HCT116 (cell line): ENCODE results near the gene EXD3. TPM values are rescaled to one million over a fixed set of nuclear protein-coding genes. Genes with fewer than 3 reads are reported as not detected.
A peak's percentile ranks its signal among the peaks of the same experiment; 100 is the strongest.

Experiments
- ATAC-seq: fragments of 200-7000 bp; cut with Tn5 transposase; 2 replicates; pipeline ENCODE4 v1.9.1; 2020; ENCODE audit warnings: mild to moderate bottlenecking, moderate library complexity
- BruUV-seq: library from RNA; stranded (reverse); fragments of 400-500 nt; replicated peaks from 2 replicates; lab custom pipeline; 2021; lab: Mats Ljungman, UMichigan
- CTCF ChIA-PET: fragments of 300-600 bp; sonication (Branson Sonifier 250); formaldehyde crosslinking; loops from one replicate; lab custom pipeline; 2021; ENCODE audit warnings: antibody characterized with exemption; lab: Charles Lee
- POLR2A ChIA-PET: fragments of 300-600, 350-600 bp; sonication (Branson Sonifier 250); formaldehyde crosslinking; loops from one replicate; lab custom pipeline; 2021; ENCODE audit warnings: antibody characterized with exemption; lab: Charles Lee
- RAD21 ChIA-PET, 2 experiments: fragments of 300-600 bp; sonication (Branson Sonifier 250); formaldehyde crosslinking; loops; one replicate each; lab custom pipeline; 2023; ENCODE audit warnings: low total read pairs in 2 of 2; ENCODE audit not compliant: uncharacterized antibody in 2 of 2, unreplicated experiment in 2 of 2, low non-redundant PET in 1 of 2; lab: Charles Lee
- DNase-seq: peaks from one replicate; pipeline ENCODE4 v3.0.0-alpha.2; 2010; ENCODE audit warnings: low read depth, low spot score
- H2AFZ ChIP-seq: fragments of 200-600 bp; shearing (Covaris generic), sonication (generic); 2 replicates; pipeline ENCODE4 v1.6.1; 2017; ENCODE audit warnings: low read depth, mixed run types, mixed read lengths, antibody characterized with exemption, low read length; ENCODE audit not compliant: poor library complexity, severe bottlenecking
- H3K27ac ChIP-seq: 2 replicates; pipeline ENCODE4 v1.5.1; 2012; ENCODE audit warnings: low read depth, low read length
- H3K27me3 ChIP-seq: fragments of 200-600 bp; sonication (generic); 2 replicates; pipeline ENCODE4 v1.6.1; 2016; ENCODE audit warnings: mixed run types, low read length, mixed read lengths; ENCODE audit not compliant: insufficient read depth
- H3K36me3 ChIP-seq, 2 experiments: fragments of 200-500 bp in 1 of 2; fragments of 200-600 bp in 1 of 2; sonication (Bioruptor generic) in 1 of 2; sonication (generic) in 1 of 2; 2 replicates each; pipeline versions ENCODE4 v1.5.1 to v1.6.1; 2014 to 2016; ENCODE audit warnings: low read length in 2 of 2, inconsistent platforms in 1 of 2, mixed read lengths in 1 of 2, mixed run types in 1 of 2; ENCODE audit not compliant: insufficient read depth in 2 of 2, control insufficient read depth in 1 of 2
- H3K4me1 ChIP-seq, 2 experiments: fragments of 200-600 bp in 1 of 2; sonication (generic) in 1 of 2; 2 replicates each; pipeline versions ENCODE4 v1.5.1 to v1.6.1; 2012 to 2017; ENCODE audit warnings: low read length in 2 of 2, inconsistent platforms in 1 of 2, mild to moderate bottlenecking in 1 of 2, mixed read lengths in 1 of 2, mixed run types in 1 of 2, moderate library complexity in 1 of 2; ENCODE audit not compliant: insufficient read depth in 2 of 2, control insufficient read depth in 1 of 2
- H3K4me2 ChIP-seq: fragments of 200-600 bp; sonication (generic); 2 replicates; pipeline ENCODE4 v1.6.1; 2017; ENCODE audit warnings: mixed run types, low read length, mixed read lengths
- H3K4me3 ChIP-seq, 2 experiments: fragments of 200-600 bp in 1 of 2; sonication (generic) in 1 of 2; replicated peaks in 1 of 2; 2 replicates each; pipeline ENCODE4 v1.5.1; 2011 to 2016; ENCODE audit warnings: low read length in 2 of 2, control low read depth in 1 of 2, low read depth in 1 of 2, mild to moderate bottlenecking in 1 of 2, mixed read lengths in 1 of 2, mixed run types in 1 of 2
- H3K79me2 ChIP-seq: fragments of 200-600 bp; sonication (generic); 2 replicates; pipeline ENCODE4 v1.6.1; 2017; ENCODE audit warnings: mild to moderate bottlenecking, mixed run types, low read length, moderate library complexity, mixed read lengths; ENCODE audit not compliant: insufficient read depth
- H3K9ac ChIP-seq: fragments of 200-600 bp; sonication (generic); 2 replicates; pipeline ENCODE4 v1.6.1; 2016; ENCODE audit warnings: low read length, mixed read lengths
- H3K9me2 ChIP-seq: fragments of 200-600 bp; sonication (generic), shearing (Covaris generic); 2 replicates; pipeline ENCODE4 v1.6.1; 2017; ENCODE audit warnings: mixed run types, mild to moderate bottlenecking, moderate library complexity; ENCODE audit not compliant: insufficient read depth
- H3K9me3 ChIP-seq, 2 experiments: fragments of 200-500 bp in 1 of 2; fragments of 200-600 bp in 1 of 2; sonication (Bioruptor generic) in 1 of 2; sonication (generic) in 1 of 2; 2 replicates each; pipeline ENCODE4 v1.6.1; 2014 to 2017; ENCODE audit warnings: low read length in 2 of 2, mixed read lengths in 2 of 2, inconsistent platforms in 1 of 2, low read depth in 1 of 2, mild to moderate bottlenecking in 1 of 2, mixed run types in 1 of 2, moderate library complexity in 1 of 2; ENCODE audit not compliant: control insufficient read depth in 1 of 2, insufficient read depth in 1 of 2
- H4K20me1 ChIP-seq: fragments of 200-600 bp; sonication (generic), shearing (Covaris generic); 2 replicates; pipeline ENCODE4 v1.6.1; 2017; ENCODE audit warnings: mixed run types, mild to moderate bottlenecking, moderate library complexity; ENCODE audit not compliant: insufficient read depth
- ATF3 ChIP-seq: IDR thresholded peaks from 2 replicates; pipeline ENCODE4 v1.6.1; 2012
- CEBPB ChIP-seq: IDR thresholded peaks from 2 replicates; pipeline ENCODE4 v1.6.1; 2012; ENCODE audit warnings: low read depth
- EGR1 ChIP-seq: IDR thresholded peaks from 2 replicates; pipeline ENCODE4 v1.6.1; 2012; ENCODE audit warnings: low read depth
- ELF1 ChIP-seq: IDR thresholded peaks from 2 replicates; pipeline ENCODE4 v1.6.1; 2012; ENCODE audit warnings: low read depth, borderline replicate concordance
- EZH2 ChIP-seq: fragments of 200-600 bp; sonication (generic); IDR thresholded peaks from 2 replicates; pipeline ENCODE4 v1.6.1; 2017; ENCODE audit warnings: antibody characterized with exemption, mixed run types
- EZH2phosphoT487 ChIP-seq: fragments of 200-600 bp; IDR thresholded peaks from 2 replicates; pipeline ENCODE4 v1.6.1; 2018; ENCODE audit warnings: antibody characterized with exemption, borderline replicate concordance
- JUND ChIP-seq: IDR thresholded peaks from 2 replicates; pipeline ENCODE4 v1.6.1; 2012
- MAX ChIP-seq: IDR thresholded peaks from 2 replicates; pipeline ENCODE4 v1.6.1; 2012
- POLR2A ChIP-seq: IDR thresholded peaks from 2 replicates; pipeline ENCODE4 v1.7.0; 2011; ENCODE audit warnings: borderline replicate concordance; ENCODE audit not compliant: insufficient read depth, insufficient read length; ENCODE audit errors: extremely low read depth
- POLR2AphosphoS5 ChIP-seq: IDR thresholded peaks from 2 replicates; pipeline ENCODE4 v1.6.1; 2011; ENCODE audit warnings: mild to moderate bottlenecking, low read depth, low read length, moderate library complexity
- RAD21 ChIP-seq: IDR thresholded peaks from 2 replicates; pipeline ENCODE4 v1.6.1; 2012; ENCODE audit warnings: low read depth, mild to moderate bottlenecking
- REST ChIP-seq: IDR thresholded peaks from 2 replicates; pipeline ENCODE4 v1.6.1; 2012; ENCODE audit warnings: low read depth
- SIN3A ChIP-seq: IDR thresholded peaks from 2 replicates; pipeline ENCODE4 v1.6.1; 2012; ENCODE audit warnings: low read depth
- SP1 ChIP-seq: IDR thresholded peaks from 2 replicates; pipeline ENCODE4 v1.6.1; 2012; ENCODE audit warnings: low read depth
- SRF ChIP-seq: IDR thresholded peaks from 2 replicates; pipeline ENCODE4 v1.6.1; 2012; ENCODE audit warnings: low read depth
- TCF7L2 ChIP-seq: IDR thresholded peaks from 2 replicates; pipeline ENCODE4 v1.7.0; 2011; ENCODE audit warnings: borderline replicate concordance, inconsistent platforms; ENCODE audit not compliant: insufficient read depth, insufficient read length; ENCODE audit errors: extremely low read depth
- YY1 ChIP-seq: IDR thresholded peaks from 2 replicates; pipeline ENCODE4 v1.6.1; 2011; ENCODE audit warnings: low read length, low read depth, moderate library complexity, mild to moderate bottlenecking; ENCODE audit not compliant: insufficient replicate concordance; ENCODE audit errors: extremely low read depth
- ZFX ChIP-seq: fragments of 450-650 bp; IDR thresholded peaks from 2 replicates; pipeline ENCODE4 v1.6.1; 2017
- intact Hi-C: fragments of 100-400 bp; cut with micrococcal nuclease; formaldehyde crosslinking; loops from 2 replicates; pipeline ENCODE4 v1.10.0; 2022
- total RNA-seq: library from RNA; stranded (reverse); gene quantifications from one replicate; pipeline ENCODE4 v1.2.1, GENCODE V29; 2021; ENCODE audit not compliant: unreplicated experiment
- TF ChIP-seq, protein P1 (sequence below), 3 experiments: fragments of 200-600 bp in 1 of 3; sonication (generic) in 1 of 3; IDR thresholded peaks in 2 of 3; conservative IDR thresholded peaks in 1 of 3; 2 replicates each; pipeline ENCODE4 v1.5.1; 2012 to 2017; ENCODE audit warnings: low read depth in 2 of 3, low read length in 2 of 3, antibody characterized with exemption in 1 of 3, borderline replicate concordance in 1 of 3, control low read depth in 1 of 3, mild to moderate bottlenecking in 1 of 3, mixed read lengths in 1 of 3, mixed run types in 1 of 3, moderate library complexity in 1 of 3; ENCODE audit not compliant: insufficient read depth in 1 of 3

EXD3 gene
- total RNA-seq, 1 experiment from 2014 or later: 25.4 TPM

GRCh38 chr9:137278721-137279711 lies 143.9 kb downstream of the EXD3 start:
- Histone ChIP-seq H3K9ac (no peak overlapping the region), H3K4me3 (peak overlapping the region; percentile 80 to 90), H3K9me3 (no peaks in the 10 kb centered on the region), H3K4me2 (peak overlapping the region; percentile 85), H3K36me3 (peaks cover 0 to 13% of the 10 kb centered on the region in 2 experiments; a peak in 3 of 4 replicates), H3K27me3 (no peaks in the 10 kb centered on the region), H4K20me1 (no peaks in the 10 kb centered on the region), H3K27ac (peak overlapping the region; percentile 96; the same call in 1 of the 2 replicates), H2AFZ (no peak overlapping the region), H3K9me2 (no peaks in the 10 kb centered on the region), H3K4me1 (peaks cover 27 to 42% of the 10 kb centered on the region in 2 experiments), H3K79me2 (peaks cover 34% of the 10 kb centered on the region)
- ChIA-PET POLR2A (no interaction called here), RAD21 (no interaction called here), CTCF (no interaction called here)
- BruUV-seq: no TSS peak
- DNase-seq (no peak), ATAC-seq (no peak)
- intact Hi-C loops: no loop called here
- TF ChIP-seq ELF1 (no peak), YY1 (no peak), CEBPB (no peak), ZFX (no peak), JUND (no peak), RAD21 (no peak), MAX (no peak), EZH2 (no peak), ATF3 (no peak), REST (no peak), EGR1 (no peak), SP1 (no peak), EZH2phosphoT487 (no peak), POLR2A (no peak), POLR2AphosphoS5 (no peak), SRF (no peak), SIN3A (no peak), TCF7L2 (no peak)
- TF ChIP-seq, protein P1, sequence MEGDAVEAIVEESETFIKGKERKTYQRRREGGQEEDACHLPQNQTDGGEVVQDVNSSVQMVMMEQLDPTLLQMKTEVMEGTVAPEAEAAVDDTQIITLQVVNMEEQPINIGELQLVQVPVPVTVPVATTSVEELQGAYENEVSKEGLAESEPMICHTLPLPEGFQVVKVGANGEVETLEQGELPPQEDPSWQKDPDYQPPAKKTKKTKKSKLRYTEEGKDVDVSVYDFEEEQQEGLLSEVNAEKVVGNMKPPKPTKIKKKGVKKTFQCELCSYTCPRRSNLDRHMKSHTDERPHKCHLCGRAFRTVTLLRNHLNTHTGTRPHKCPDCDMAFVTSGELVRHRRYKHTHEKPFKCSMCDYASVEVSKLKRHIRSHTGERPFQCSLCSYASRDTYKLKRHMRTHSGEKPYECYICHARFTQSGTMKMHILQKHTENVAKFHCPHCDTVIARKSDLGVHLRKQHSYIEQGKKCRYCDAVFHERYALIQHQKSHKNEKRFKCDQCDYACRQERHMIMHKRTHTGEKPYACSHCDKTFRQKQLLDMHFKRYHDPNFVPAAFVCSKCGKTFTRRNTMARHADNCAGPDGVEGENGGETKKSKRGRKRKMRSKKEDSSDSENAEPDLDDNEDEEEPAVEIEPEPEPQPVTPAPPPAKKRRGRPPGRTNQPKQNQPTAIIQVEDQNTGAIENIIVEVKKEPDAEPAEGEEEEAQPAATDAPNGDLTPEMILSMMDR (IDR thresholded peaks at IDR 0.05 in 2 of 3, conservative IDR thresholded peaks at IDR 0.05 in 1 of 3; ENCODE audit: borderline replicate concordance in 1 of 3, insufficient read depth in 1 of 3, low read depth in 2 of 3, low read length in 2 of 3): no peak
